HG02840 (cell line): Measurements from ENCODE around the gene COL12A1.

Source experiments
- ATAC-seq: cut with Tn5 transposase; IDR thresholded peaks from one replicate; pipeline ENCODE4 v1.9.1; 2021; ENCODE audit warnings: mild to moderate bottlenecking, moderate library complexity, moderate number of reproducible peaks; ENCODE audit not compliant: unreplicated experiment, low FRiP score

Gene COL12A1

DNA sequence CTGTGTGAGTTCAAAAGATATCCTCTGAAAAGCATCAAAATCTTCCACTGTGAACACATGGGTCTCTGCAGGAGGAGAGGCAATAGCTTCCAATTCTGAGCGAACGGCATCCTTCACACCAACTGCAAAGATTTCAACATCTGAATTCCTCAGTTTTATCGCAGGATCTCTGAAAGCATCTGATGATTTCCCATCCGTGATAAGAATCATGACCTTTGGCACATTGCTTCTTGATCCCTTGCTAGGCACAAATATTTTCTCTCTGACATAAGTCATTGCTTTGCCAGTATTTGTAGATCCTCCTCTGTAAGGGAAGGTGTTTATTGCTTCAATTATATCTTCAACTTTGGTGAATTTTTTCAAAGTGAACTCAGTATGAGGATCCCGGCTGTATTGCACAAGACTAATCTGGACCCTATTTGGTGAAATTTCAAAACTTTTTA is 22.7 kb downstream of the COL12A1 start:
- ATAC-seq, result no peak

DNA sequence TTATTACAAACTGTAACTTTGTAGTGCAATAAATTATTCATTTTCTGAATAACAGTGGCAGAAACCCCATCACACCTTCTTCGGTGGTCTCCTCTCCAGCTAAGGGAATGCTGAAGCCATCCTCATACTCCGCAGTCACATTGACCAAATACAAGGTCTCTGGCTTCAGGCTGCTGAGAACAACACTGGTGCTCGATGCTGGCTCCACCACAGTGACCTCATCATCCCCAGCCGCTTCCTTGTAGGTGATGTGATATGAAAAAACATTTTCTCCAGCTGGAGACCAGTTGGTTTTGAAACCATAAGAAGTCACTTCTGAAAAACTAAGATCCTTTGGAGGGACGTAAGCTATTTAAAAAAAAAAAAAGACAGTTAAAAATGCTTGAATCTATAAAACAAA is 25.0 kb downstream of the COL12A1 start:
- ATAC-seq, result no peak

DNA sequence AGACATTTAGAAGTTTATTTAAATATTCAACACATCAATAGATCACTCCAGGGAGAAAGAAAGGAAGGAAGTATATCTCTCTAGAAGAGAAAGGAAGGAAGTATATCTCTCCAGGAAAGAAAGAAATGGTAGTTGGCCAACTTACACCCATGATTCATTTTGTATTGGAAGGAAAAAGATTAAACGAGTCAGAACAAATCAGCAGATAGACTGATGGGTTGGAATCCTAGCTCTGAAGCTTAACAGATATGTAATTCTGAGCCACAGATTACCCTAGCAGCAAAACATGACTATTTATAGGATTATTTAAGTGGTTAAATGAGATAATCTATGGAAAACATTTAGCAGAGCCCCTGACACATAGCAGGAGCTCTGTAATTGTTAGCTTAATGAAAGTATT is 27.1 kb downstream of the COL12A1 start:
- ATAC-seq, result no peak

GRCh38 chr6:75176076-75176582 is 29.7 kb downstream of the COL12A1 start:
- no peak for ATAC-seq

- ATAC-seq, result no peak
Measured at GRCh38 chr6:75171986-75172385, 33.9 kb downstream of the COL12A1 start.

DNA sequence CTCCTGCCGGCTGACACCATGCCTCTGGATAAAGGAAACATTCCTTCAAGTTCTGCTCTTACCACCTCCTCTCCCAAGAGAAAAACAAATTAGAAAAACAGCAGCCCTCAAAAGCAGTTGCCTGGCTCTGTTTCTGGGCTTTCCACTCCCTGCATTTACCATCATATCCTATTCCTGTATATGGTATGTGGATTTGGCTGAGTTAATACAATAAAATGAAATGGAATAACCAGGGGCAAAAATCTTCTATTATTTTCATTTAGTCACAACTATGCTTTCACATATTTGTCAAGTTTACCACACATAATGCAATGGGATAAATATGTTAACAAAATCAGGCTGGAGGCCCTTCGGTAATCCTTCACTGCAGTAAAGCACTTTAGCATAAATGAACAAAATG is 34.3 kb downstream of the COL12A1 start:
- ATAC-seq, result no peak

DNA sequence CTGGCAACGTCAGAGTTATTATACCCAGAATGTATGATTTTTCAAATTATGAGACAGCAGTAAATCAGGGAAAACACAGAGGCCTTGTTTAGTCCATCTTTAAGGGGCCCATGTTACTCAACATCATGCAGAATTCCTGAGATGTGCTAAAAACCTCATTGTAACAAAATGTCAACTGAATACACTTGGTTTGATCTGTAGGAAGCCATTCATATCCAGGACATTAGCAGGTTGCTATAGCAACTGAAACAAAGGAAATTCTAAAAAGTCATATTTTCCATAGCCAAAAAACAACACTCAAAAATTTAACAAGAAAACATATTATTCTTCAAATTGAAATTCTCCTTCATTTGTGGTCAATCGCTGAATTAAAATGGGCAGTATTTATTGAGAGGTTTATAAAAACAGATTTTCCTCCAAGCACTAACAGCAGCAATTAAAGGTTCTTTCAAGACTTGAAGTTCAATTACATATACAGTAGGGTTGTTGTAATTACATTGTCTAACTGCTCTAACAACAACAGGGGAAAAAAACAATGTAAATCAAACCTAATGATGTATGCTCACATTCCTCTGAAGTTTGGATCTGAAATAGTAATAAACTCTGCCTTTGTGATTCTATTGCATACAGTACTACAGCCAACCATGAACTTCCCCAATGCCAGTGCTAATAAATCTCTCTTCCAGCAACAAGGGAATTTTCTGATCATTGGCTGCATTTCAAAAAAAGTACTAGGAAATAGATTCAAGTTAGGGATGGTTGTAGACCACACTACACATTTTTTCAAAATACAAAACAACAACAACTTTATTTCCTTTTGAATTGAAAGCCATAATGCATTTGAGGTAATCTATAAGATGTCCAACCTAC is 34.9 kb downstream of the COL12A1 start:
- ATAC-seq, result no peak

GRCh38 chr6:75169689-75170586 is 35.9 kb downstream of the COL12A1 start:
- ATAC-seq, result no peak

GRCh38 chr6:75167851-75168250 is 38.0 kb downstream of the COL12A1 start:
- no peak for ATAC-seq

DNA sequence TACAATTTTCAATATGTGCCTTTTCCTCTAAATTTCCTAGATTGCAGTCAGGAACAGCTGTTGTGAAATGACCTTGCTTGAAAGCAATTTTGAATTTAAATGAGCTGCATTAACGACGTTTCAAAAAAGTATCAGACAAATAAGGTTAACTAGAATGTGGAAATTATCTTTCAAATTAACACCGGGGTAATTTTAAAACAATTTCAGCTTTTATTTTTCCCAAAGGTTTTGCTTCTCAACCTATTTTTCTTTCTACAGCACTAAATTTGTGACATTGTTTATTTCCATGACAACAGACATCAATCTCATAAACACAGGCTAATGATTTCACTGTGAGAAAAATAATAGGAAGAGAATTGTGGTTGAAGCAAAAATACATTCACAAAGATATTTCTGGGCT is 38.5 kb downstream of the COL12A1 start:
- no peak for ATAC-seq

DNA sequence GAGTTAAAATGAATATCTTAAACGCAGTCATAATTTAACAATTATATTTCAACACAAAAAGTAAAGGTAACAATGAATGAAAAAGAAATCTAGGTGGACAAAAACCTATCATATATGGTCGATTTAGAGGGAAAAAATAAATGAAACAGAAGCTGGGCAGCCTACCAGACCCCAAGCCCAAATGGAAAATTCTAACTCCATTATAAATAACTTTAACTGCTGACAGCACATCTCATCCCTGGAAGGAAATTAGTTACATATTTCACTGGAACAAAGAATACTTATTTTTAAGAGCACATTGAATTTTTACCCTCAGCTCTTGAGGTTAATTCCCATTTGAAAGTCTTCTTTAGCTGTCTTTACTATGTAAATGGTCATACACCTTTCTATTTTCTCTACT is 39.1 kb downstream of the COL12A1 start:
- ATAC-seq, result no peak

- ATAC-seq, result no peak
Measured at GRCh38 chr6:75166236-75166635, 39.6 kb downstream of the COL12A1 start.

DNA sequence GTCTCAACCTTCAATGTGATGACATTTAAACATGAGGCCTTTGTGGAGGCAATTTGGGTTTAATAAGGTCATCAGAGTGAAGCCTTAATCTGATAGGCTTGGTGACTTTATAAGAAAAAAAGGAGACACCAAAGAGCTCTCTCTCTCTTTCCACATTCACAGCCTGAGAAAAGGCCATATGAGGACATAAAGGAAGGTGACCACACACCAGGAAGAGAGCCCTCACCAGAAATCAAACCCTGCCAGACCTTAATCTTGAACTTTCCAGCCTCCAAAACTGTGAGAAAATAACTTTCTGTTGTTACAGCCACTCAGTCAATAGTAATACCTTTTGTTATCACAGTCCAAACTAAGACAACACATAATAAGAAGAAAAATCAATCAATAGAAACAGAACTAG is 47.7 kb downstream of the COL12A1 start:
- no peak for ATAC-seq

- ATAC-seq, result no peak
Measured at GRCh38 chr6:75157336-75157735, 48.5 kb downstream of the COL12A1 start.

DNA sequence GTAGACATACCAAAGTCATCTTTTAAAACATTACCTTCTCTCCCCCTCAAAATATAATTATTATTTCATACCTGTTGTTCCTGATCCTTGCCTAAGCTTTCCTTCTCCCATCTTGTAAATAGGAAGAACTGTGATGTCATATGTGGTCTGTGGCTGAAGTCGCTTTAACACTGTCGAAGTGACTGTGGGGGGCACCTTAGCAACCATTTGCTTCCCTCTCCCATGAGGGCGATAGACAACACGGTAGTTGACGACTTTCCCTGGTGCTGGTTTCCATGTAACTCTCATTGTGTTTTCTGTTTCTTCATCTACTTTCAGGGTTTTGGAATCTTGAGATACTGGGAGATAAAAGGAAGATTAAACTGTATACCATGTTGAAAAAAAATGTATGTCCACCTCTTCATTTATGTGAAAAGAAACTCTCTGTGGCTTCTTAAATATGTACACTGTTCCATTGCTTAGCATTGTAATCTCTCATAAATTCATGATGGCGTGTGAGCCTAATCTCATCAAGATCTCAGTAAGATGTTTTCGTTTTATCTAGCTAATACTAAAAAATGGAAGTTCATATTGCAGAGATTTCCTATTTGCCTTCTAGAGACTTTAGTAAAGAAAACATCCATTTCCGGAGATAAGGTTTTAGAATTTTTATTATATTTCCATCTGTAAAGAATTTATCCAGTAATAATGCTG is 49.5 kb downstream of the COL12A1 start:
- no peak for ATAC-seq

DNA sequence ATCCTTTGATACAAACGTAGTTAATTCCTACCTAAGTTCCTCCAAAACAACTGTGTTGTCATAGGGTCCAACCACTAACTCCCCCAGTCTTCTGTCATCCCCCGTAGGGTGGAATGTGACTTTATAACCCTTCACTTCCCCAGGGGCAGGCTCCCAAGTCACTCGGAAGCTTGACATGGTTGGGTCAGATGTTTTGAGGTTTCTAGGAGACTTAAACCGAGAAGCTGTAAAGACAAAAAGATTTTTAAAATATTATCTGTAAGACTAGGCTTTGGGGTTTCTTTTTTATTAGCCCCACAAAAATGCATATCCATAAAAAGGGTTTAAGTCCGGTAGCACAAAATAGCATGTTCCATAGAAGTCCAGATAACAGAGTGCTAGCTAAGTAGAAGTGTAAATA is 50.2 kb downstream of the COL12A1 start:
- ATAC-seq, result no peak

DNA sequence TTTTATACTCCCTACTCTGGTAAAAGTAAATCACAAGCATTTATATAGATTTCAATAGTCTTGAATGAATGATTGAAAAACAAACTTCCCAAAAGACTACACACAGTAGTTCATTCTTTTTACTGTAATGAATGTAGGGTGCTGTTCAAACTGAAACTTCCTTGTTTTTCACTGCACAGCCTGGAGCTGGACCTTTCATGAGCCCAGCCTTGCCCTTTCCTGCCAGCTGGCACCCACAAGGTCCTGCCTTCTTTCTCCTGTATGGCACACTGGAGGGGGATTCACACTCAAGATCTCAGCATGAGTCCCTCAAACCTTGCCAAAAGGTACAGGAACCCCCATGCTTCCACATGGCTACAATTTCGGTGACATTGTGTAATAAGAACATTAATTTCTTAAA is 50.9 kb downstream of the COL12A1 start:
- no peak for ATAC-seq

GRCh38 chr6:75150685-75151412 is 55.0 kb downstream of the COL12A1 start:
- no peak for ATAC-seq

DNA sequence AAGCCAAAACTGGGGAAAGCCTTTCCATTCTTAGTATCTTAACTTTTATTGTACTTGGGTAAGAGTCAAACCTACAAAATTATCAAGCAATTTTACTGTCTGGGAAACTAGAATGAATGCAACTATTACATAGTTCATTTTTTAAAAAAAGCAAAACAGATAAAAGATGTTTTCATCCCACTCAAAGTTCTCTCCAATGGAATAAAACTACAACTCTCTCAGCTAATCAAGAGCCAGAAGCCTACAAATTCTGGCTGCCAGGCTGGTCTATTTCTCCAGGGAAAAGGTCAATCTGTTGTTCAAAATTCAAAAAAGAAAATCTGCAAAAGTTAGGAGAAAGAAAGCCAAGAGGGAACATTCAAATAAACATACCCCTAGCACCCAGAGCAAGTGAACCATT is 56.2 kb downstream of the COL12A1 start:
- no peak for ATAC-seq

DNA sequence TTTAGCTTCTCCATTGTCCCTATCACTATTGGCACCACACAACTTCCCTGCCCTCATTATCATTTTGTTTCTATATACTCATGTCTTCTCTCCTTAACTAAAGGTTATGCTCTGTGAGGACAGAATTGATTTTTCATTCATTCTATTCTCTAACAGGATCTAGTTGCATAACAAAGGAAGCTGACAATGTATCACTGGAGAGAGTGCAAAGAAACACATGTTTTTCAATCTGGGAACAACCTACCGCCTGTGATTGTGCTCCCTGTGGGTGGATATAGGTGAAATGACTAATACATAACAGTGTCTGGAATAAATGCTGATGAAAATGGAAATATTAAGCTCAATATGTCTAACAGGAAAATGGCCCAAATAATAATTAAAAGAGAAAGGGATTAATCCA is 56.6 kb downstream of the COL12A1 start:
- no peak for ATAC-seq
